NCI-H187 (cell line): ENCODE results near the gene STON2.

Experiments
- DNase-seq, 2 experiments: peaks; one replicate each; lab custom pipeline; 2025; lab: John Stamatoyannopoulos, UW

STON2 gene

DNA sequence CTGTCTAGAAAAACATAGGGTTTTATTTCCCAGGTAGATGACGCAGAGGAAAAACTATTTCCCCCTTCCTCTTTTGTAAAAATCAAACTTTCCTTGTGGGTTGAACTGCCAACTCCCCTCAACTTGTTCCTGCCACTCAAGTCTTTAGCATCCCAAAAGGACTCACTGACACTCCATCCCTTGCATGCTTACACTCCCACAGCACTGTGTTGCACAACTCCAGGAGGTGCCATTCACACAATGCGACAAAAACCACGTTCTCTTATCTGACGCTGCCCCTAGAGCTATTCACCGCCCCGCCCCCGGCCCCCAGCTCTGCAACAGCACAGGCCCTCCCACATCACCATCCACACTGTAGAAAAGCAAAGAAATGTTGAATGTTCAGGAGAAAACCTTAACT lies 16.9 kb upstream of the STON2 start:
- DNase-seq: no peak

DNA sequence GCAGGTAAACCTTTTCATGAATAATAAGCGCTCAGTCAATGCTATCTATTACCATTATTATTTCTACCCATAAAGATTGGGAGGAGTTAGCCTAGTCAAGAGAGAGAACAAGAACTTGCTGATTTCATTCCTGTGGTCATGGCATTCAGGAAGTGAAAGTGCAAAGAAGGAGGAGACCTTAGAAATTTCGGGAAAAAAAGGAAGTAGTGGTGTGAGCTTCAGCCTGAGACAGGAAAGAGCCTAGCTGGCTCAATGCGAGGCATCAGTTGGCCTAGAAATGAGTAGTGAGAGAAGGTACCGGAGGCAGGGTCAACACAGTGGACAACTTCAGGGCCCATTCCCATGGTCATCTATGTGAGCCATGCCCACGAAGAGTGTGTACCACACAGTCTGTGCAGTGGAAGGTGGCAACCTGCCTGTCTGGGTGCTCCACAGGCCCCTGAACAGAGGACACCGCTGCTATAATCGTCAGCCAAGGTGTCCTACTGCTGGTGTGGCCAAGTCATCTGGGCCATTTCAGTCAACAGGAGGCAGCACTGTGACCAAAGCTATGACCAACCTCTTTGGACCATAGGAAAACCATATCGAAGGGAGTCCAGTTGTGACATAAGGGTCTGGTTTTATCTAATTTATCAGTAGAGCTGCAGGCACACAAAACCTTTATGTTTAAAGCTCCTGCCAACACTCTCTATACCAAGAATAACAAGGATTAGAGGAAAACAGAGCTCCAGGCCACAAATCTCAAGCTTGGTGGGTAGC lies 16.2 kb upstream of the STON2 start:
- no peak for DNase-seq

DNA sequence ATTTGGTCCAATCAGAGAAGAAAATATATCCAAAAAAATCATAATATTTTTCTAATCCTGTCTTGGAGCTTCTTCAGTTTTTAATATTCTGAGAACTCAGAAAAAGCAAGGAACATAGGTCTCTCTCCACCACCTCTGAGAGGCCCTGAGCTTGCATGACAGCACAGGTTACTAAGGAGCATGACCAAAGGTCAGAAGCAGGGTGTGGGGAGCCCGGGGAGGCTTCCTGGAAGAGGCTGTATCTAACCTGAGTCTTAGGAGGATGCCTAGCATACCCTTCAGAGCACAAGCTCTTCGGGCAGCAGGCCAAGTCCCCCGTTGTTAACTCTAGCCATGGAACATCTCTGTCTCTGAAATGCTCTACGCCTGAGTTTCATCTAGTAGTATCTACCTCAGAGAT lies 15.7 kb upstream of the STON2 start:
- no peak for DNase-seq

DNA sequence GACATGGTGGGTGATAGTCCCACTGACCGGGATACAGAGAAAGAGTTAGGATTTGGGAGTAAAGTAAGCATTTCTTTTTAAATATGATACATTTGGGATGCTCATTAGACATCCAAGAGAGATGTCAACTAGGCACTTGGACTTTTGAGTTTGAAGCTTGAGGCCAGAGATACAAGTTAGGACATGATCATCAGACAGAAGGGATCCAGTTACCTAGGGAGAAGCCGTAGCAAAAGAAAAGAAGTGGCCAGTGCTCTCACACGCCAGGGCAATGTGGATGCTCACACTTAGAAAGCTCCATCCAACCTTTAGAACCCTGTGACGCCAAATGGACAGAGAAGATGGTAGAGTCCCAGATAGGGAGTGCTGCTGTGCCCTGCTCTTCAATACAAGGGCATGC lies 14.0 kb upstream of the STON2 start:
- no peak for DNase-seq

DNA sequence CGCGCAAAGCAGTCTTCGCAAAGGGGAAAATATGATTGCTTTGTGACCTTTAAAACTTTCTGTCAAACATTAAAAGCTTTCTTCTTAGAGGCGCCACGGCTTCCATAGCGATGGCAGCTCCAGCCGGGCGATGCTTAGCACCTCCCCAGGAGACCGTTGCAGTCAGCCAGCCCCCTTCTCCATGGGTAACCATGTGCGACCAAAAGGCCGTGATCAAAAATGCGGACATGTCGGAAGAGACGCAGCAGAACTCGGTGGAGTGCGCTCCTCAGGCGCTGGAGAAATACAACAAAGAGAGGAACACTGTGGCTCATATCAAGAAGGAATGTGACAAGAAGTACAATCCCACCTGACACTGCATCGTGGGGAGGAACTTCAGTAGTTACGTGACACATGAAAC lies 12.7 kb upstream of the STON2 start:
- no peak for DNase-seq

DNA sequence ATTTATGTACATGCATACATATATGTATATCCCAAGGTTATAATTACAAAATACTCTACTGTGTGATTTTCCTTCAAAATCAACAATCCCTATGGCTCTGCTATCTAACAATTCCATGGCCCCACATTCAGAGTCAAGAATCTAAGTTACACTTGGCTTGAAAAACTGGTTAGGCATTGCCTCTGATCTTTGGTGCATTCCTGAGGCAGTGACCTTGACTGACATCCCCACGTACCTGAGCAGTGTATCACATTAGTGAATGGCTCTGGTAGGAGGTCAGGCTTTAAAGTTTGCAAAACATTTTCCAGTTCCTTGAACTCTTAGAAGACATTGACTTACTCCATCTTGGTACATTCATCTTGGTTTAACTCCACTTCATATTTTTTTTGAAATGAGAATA lies 8.5 kb upstream of the STON2 start:
- no peak for DNase-seq

DNA sequence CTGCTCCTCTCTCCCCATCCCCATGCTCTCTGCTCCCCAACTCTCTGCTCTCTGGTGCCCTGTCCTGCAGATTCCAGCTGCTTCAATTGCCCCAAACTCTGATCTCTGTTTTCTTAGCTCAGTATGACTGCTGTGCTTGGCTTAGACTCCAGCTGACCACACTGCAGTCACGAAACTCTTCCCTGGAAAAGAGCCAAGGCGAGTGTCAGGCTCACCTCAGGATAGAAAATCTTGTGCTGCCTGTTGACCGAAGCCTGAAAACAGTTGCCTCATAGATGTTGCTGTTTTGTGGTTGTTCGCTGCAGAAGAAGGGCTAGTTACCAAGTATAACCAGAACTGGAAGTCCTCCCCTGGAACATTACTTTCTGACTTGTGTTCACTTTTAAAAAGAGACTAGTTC lies 6.7 kb upstream of the STON2 start:
- no peak for DNase-seq

DNA sequence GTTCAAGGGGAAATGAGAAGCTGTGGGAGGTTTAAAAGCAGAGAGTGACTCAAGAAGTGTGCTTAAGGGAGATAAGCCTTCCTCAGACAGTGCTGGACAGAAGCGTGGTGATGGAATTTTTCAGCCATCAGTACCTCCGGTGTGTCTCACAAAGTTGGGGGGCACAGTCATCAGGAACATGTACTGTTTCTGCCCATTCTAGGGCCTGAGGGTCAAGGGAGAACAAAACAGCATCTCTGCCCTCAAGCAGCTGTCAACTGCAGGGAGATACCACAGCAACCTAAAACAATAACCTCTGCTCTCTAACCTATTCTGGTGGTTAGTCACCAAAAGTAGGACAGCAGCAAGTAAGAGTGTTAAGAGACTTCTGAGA lies 2.0 kb upstream of the STON2 start:
- no peak for DNase-seq

DNA sequence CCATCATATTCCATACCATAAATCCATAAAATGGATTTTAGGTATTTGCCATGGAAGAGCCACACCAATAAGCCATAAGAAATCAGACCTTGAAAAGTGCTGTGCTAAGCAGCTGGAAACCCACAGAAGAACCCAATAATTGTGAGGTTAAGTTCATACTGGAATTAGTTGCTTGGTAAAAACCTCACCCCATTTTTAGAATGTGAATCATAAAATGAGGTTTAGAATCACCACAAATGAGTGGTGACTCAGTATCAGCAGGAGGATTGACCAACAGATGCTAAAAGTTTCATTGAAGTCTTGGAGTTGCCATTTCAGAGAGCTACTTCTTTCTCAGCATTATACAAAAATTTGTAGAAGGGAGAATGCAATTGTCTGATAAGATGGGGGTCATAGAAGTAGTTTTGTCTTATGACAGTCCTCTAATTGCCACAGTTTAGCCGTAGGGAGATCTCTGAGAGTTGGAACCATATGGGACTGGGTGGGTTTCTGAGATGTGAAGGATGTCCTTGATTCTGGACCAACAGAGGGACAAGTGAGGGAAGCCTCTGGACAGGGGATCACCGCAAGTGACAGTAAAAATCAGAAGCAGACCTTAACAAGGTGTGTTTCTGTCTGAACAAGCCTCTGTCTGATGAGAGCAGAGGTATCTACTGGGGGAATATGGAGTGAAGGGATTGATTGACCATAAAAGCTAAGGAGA lies 1.4 kb upstream of the STON2 start:
- DNase-seq: no peak

DNA sequence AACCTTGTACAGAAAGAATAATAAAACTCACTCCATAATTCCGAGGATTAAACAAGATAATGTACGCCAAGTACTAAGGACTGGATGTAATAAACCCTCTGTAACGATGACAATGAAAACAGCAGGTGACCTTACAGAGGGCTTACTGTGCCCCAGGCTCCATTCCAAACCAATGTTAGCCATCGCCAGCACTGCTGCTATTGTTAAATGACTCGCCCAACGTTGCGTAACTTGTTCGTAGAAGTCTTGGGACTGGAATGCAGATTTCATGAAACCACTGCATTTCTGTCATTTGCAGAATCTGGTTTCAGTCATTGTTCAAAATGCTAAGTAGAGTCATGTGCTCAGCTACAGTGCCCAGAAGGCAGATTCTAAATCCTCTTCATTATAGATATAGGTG lies 728 bp upstream of the STON2 start:
- DNase-seq: no peak

DNA sequence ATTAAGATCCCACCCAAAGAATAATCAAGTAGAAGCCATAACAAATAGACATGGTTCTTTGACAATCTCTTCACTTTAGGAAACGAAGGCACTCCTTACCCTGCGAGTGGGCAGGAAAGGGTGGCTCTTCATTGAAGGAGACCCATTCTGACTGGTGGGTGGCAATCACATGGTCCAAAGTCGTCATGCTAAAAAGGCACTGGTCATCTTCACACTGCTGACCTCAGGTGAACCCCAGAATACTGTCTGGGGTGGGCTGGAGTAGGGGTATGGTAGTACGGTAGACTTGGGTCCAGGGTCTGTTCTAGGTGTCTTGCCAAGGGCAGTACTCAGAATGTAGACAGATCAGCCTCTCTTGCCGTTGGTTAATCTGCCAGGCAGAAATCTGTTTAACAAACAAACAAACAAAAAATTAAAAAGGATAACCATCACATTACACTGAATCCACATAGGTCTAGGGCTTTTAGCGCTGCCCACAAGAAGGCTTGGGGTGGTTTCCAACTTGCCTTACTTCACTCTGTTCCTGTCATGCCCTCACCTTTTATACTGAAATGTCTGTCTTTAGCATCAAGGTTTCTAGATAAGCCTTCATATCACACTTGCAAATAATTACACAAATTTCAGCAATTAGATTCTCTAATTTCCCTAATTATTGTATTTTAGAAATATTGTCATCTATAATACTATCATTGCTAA lies 1.8 kb downstream of the STON2 start:
- DNase-seq: no peak

DNA sequence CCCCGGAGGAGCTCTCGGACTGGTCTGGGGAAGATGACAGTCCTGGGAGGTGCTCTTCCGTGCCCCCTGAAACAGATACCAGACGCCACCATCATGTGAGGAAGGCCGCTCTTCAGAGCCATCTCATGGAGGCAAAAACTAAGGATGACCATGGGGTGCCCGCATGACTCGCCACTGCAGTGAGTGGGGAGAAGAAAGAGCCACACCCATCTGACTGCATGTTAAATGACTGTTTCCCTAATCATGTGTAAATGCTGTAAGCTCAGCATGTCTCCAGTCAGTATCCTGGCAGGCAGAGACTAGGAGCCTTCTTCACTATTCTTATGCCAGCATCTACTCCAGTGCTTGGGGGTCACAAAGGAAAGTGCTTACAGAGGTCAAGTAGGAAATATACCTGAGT lies 4.0 kb downstream of the STON2 start:
- no peak for DNase-seq

DNA sequence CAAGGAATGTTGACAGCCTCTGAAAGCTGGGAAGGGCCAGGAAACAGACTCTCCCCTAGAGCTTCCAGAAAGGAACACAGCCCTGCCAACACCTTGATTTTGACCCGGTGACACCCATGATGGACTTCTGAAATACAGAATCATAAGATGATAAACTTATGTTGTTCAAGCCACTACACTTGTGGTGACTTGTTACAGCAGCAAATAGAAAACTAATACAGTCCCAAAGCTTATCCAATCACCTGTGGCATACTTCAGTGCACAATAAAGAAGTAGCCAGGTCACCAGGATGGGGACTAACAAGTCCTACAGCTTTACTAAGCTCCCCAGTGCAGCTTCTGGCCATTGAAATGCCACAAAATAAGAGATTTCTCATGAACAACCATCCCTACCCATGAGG lies 5.4 kb downstream of the STON2 start:
- no peak for DNase-seq

DNA sequence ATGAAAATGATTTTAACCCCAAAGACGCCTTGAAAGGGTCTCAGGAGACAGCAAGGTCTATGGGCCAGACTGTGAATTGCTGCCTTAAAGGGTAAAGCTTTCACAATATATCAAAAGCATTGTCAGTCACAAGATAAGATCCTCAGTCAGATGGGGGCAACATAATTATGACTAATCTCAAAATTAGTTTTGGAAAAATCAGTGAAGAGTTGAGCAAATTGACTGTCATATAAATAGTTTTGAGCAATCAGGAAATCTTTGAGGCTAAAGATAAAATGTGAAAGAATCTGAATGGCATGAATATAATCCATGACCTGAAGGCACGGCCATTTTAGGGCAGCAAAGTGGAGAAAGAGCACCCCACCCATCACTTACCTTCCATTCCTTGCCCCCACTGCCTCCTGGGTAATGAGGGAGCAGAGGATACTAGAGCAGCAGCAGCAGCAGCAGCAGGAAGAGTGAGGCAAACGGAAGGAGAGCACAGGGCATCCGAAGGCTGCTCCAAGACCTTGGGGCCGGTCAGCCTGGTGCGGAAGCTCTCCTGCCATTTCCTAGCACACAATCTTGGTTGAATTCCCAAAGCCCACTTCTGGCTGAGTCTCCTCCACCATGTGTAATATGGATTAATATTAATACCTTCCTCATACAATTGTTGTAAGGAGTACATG lies 7.0 kb downstream of the STON2 start:
- no peak for DNase-seq

DNA sequence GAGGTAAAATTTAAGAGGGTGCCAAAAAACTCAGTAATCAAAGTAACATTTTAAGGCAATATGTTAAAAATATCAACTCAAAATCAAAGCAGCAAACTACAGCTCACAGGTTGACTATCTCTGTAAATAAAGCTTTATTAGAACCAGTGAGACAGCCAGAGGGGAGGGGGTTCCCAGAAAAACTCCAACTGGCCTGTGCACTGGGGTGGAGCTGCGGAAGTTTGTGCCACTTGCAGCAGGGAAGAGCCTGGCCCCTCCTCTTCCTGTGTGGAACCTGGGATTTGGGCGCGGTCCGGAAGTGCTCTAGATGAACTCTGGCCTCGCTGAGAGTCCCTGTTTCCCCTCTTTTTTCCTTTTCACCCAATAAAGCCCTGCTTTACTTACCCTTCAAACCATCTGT lies 8.1 kb downstream of the STON2 start:
- DNase-seq: no peak

DNA sequence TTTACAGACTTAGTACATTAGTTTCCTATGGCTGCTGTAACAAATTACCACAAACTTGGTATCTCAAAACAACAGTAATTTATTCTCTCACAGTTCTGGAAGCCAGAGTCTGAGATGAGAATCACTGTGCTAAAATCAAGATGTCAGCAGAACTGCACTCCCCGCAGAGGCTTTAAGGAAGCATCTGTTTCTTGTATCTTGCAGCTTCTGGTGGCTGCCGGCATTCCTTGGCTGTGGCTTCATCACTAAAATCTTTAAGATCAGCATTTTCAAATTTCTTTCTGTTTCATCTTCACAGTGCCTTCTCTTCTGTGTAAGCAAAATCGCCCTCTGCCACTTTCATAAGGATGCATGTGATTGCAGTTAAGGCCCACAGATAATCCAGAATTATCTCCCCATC lies 9.4 kb downstream of the STON2 start:
- DNase-seq: no peak

DNA sequence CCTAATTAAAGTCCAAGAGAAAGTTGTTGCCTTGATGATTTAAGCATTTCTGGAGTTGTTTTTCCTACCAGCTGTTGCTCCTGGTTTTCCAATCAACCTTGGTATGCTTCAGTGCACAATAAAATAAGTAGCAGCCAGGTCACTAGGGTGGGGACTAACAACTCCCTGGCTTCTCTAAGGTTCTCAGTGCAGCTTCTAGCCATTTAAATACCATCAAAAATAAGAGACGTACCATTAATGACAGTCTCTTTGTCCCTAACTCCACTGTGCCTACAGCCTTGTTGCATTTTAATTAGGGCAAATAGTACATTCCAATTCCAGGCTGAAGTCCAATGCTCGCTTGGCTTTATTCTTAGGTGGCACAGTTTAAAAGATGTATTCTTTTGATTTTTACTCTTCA lies 11.8 kb downstream of the STON2 start:
- no peak for DNase-seq

DNA sequence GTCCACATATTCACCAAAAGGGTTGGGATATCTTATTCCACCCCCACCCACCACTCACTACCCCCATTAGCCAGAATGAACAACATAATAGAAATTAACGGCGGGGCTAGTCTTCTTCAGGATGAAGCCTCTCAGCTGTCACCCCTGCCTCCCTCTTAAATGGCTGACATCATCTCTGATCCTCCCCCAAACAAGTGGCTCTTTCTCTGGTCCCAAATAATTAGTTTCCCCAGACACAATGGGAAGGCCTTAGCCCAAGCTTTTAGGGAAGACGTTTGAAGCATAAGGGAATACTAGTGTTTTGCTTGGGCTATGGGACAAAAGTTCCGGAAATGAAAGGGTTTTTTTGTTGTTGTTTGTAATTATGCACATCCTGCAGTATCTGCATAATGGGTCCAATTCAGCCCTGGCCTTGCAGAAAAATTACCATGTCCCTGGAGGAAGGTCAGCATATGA lies 13.8 kb downstream of the STON2 start:
- DNase-seq: no peak

DNA sequence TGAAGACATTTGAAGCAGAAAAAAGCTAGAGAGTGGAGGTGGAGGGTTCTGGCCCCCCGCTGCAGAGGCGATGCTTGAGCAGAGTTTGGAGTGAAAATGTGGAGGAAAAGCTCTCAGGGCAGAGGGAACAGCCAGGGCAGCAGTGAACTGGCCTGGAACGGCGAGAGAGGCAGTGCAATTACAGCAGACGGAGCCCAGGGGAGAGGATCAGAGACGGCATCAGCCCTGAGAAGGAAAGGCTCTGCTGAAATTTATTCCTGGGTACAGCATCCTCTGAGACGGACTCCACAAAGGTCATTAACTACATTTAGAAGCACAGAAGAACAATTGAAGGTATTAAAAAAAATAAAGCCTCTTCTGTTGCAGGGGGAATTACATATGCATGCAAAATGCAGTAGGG lies 14.2 kb downstream of the STON2 start:
- no peak for DNase-seq

DNA sequence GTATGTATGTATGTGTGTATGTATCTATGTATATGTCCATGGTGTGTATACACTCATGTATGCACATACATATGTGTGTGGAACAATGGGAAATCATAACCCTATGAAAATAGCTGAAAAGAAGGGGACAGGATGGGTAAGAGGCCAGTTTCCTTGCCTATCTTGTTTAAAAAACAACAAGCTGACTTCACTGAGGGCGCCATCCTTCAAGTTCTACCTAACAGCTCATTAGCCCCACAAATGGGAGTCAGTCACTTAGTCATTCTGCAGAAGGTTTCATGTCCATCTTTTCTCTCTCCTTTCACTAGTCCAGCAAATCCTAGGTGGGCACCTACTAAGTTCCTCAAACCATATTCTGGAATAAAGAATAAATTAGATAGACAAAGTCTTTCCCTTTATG lies 14.7 kb downstream of the STON2 start:
- no peak for DNase-seq

DNA sequence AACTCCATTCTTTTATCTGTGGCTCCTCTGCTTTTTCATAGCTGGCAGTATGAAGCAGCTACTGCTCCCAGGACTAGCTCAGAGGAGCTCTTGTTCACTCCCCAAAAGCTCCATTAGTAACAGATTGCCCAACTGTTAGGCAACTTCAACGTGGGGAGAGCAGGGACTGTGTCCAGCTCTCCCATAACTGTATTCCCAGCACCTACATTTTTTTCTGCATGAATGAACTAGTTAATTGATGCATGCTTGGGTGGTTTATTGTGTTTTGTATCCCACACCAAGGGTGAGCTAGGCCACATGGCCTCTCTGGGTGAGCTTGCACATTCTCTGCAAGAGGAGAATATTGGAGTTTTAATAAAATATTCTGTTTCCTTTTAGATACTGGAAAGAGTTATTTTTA lies 15.2 kb downstream of the STON2 start:
- no peak for DNase-seq

DNA sequence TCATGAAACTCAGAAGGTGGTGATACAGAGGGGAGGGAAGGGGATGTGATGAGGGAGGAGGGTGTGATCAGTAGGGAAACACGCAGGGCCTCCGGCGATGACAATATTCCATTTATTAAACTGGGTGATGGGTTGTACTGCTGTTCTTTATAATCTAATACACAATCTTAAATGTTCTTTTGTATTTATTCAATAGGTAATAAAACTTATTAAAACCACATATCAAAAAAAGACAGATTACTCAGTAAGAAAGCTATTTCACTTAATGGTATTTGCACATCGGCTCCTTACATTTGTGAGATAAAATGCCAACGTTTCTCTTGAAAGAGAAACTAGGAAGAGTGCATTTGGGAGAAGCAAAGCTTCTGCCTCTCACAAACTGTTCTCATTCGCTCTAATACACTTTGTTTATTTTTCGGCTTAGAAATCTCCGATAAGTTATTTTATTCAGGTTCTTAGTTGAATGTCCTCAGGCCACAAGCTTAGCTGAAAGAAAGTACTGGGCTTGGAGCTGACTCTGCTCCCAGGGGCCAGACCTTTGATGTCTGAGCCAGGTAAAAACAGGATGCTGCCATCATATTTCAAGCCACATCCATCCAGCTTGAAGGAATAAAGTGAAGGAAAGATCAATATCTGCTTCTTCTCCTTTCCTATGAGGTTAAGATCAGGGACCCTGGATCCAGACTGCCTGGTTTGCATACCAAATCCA lies 17.5 kb downstream of the STON2 start:
- no peak for DNase-seq
